Transverse colon (tissue), 4 donors: ENCODE results near the gene PSMB4. TPM values are rescaled to one million over a fixed set of nuclear protein-coding genes. Genes with fewer than 3 reads are reported as not detected.
"Not testable (repeated sequence)": the region's sequence is repeated elsewhere in the genome, so short reads cannot be mapped to it uniquely, and the experiment has no call there.

ENCODE experiments used
- DNase-seq: peaks from one replicate; pipeline ENCODE4 v3.0.0-alpha.2; 2019
- H3K27ac ChIP-seq, 4 donors: fragments of 200-600 bp; sonication (generic); 2 replicates each; pipeline ENCODE4 v1.5.1; 2016 to 2018; ENCODE audit warnings: inconsistent platforms in 4 of 4
- H3K27me3 ChIP-seq: fragments of 200-600 bp; sonication (generic); 2 replicates; pipeline ENCODE4 v1.5.1; 2017; ENCODE audit warnings: inconsistent platforms
- H3K36me3 ChIP-seq, 4 donors: fragments of 200-600 bp; sonication (generic); 2 replicates each; pipeline ENCODE4 v1.5.1; 2017 to 2019; ENCODE audit warnings: inconsistent platforms in 4 of 4
- H3K4me1 ChIP-seq, 4 donors: fragments of 200-600 bp; sonication (generic); 2 replicates each; pipeline ENCODE4 v1.5.1; 2017 to 2020; ENCODE audit warnings: inconsistent platforms in 4 of 4
- H3K4me3 ChIP-seq, 4 donors: fragments of 200-600 bp; sonication (generic); 1 replicate in 1 of 4; 2 replicates in 3 of 4; pipeline versions ENCODE4 v1.5.1 to v1.6.1; 2017 to 2019; ENCODE audit warnings: inconsistent platforms in 4 of 4
- H3K9me3 ChIP-seq, 2 donors: fragments of 200-600 bp; sonication (generic); 2 replicates each; pipeline ENCODE4 v1.5.1; 2017 to 2019; ENCODE audit warnings: inconsistent platforms in 2 of 2
- EP300 ChIP-seq: sonication (generic); formaldehyde crosslinking; IDR thresholded peaks from one replicate; pipeline ENCODE4 v1.6.1; 2017; ENCODE audit warnings: antibody characterized with exemption, low read depth
- POLR2A ChIP-seq: fragments of 450-650 bp; IDR thresholded peaks from one replicate; pipeline ENCODE4 v1.6.1; 2016; ENCODE audit warnings: antibody characterized with exemption, mild to moderate bottlenecking, moderate library complexity
- POLR2AphosphoS5 ChIP-seq, 3 donors: sonication (generic); formaldehyde crosslinking; IDR thresholded peaks; one replicate each; pipeline ENCODE4 v1.6.1; 2016; ENCODE audit warnings: antibody characterized with exemption in 3 of 3
- WGBS, 2 donors: methylation state at CpG; one replicate each; pipeline ENCODE4 v1.1.5; 2018; ENCODE audit warnings: low coverage in 1 of 2; 5-methylcytosine and 5-hydroxymethylcytosine counted together
- in situ Hi-C, 4 donors: fragments of 200-750 bp; cut with MboI; loops; one replicate each; pipeline versions ENCODE4 v1.15.0 to v1.15.1; 2017; ENCODE audit warnings: low sequenced_read_pairs in 3 of 4, low pct_ligation_motif_present in 1 of 4, low pct_unique_long_range_greater_than_20kb in 1 of 4
- intact Hi-C: fragments of 100-400 bp; cut with DNase I; formaldehyde crosslinking; loops from one replicate; pipeline ENCODE4 v1.15.1; 2023; ENCODE audit warnings: low total_unique reads
- total RNA-seq, 4 donors: library from RNA; depleted of rRNA; stranded (reverse); fragments of >200 nt; gene quantifications; one replicate each; pipeline ENCODE4 v1.1.0, GENCODE V29; 2016
- TF ChIP-seq, protein P1 (sequence below), 5 experiments: fragments of 200-600 bp in 3 of 5; fragments of 450-650 bp in 2 of 5; sonication (generic) in 3 of 5; IDR thresholded peaks; 1 replicate in 2 of 5; 2 replicates in 3 of 5; pipeline ENCODE4 v1.5.1; 2016 to 2017; ENCODE audit warnings: antibody characterized with exemption in 5 of 5, inconsistent platforms in 3 of 5, mild to moderate bottlenecking in 2 of 5, moderate library complexity in 1 of 5

Gene PSMB4
- total RNA-seq, 4 donors from 2014 or later: 84.4 to 188 (median 140) TPM

DNA sequence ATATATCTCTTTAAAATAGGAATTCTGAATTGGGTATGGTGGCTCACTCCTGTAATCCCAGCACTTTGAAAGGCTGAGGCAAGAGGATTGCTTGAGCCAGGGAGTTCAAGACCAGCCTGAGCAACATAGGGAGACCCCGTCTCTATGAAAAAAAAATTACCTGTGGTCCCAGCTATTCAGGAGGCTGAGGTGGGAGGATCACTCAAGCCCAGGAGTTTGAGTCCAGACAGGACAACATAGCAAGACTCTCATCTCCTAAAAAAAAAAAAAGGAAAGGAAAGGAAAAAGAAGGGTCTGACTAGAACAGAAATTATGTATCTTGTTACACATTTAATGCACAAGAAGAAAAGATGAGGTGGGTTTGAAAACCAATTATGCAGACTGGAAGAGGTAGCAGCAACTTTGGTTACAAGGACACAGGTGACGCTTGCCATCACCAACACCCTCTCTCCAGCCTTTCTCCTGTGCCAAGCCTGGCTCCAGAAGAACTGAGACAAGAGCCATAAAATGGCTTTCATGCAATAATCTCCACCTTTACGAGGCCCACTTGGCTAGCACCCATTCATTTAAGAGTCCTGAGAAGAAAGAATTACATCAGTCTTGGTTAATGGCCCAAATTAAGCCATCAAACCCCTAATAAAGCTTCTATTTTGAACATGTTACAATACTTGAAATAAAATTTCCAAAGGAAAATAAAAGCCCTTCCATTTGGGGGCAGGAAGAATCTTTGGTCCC lies 22.1 kb upstream of the PSMB4 start:
- in situ Hi-C loops (no loop called here), intact Hi-C loops (no loop called here)
- H3K27me3 ChIP-seq: no peaks in the 10 kb centered on the region
- peaks cover 5 to 45% (median 23%) of the 10 kb centered on the region in 4 donors for H3K4me1 ChIP-seq
- H3K27ac ChIP-seq: peak overlapping the region; percentile 59 to 71 (median 65)
- H3K9me3 ChIP-seq: no peaks in the 10 kb centered on the region
- WGBS, 2 donors: 34 to 44% methylated on average over 3 of the region's 3 CpGs
- peak; percentile 68 for DNase-seq
- TF ChIP-seq EP300 (no peak), POLR2A (no peak), POLR2AphosphoS5 (IDR thresholded peaks at IDR 0.05) (peak in 1 of 3 donors; percentile 16)
- TF ChIP-seq, protein P1, sequence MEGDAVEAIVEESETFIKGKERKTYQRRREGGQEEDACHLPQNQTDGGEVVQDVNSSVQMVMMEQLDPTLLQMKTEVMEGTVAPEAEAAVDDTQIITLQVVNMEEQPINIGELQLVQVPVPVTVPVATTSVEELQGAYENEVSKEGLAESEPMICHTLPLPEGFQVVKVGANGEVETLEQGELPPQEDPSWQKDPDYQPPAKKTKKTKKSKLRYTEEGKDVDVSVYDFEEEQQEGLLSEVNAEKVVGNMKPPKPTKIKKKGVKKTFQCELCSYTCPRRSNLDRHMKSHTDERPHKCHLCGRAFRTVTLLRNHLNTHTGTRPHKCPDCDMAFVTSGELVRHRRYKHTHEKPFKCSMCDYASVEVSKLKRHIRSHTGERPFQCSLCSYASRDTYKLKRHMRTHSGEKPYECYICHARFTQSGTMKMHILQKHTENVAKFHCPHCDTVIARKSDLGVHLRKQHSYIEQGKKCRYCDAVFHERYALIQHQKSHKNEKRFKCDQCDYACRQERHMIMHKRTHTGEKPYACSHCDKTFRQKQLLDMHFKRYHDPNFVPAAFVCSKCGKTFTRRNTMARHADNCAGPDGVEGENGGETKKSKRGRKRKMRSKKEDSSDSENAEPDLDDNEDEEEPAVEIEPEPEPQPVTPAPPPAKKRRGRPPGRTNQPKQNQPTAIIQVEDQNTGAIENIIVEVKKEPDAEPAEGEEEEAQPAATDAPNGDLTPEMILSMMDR (IDR thresholded peaks at IDR 0.05): no peak
- H3K36me3 ChIP-seq: no peaks in the 10 kb centered on the region
- H3K4me3 ChIP-seq: no peak overlapping the region

DNA sequence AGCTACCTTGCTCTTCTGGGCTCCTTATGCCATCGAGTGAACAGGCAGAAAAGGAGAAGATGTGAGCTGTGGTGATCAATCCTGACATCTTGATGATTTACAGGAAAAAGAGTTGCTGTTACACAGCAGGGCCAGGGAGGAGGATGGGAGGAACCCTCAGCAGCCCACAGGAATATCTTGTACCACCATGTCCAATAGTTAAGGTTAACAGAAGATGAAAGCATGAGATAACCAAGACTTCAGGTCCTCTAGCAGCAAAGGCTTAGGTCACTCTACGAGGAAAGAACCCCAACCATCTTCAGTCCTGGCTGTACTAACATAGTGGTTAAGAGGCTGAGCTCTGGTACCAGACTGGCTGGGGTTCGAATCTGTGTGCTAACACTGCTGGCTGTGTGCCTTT lies 14.8 kb upstream of the PSMB4 start:
- WGBS, 2 donors: 63 to 77% methylated on average over 3 of the region's 3 CpGs
- TF ChIP-seq POLR2AphosphoS5 (IDR thresholded peaks at IDR 0.05): no peak
- TF ChIP-seq, protein P1 (IDR thresholded peaks at IDR 0.05): no peak
- no peak for TF ChIP-seq POLR2A
- TF ChIP-seq EP300: no peak
- no peak overlapping the region for H3K27ac ChIP-seq
- in situ Hi-C loops (no loop called here), intact Hi-C loops (no loop called here)
- no peaks in the 10 kb centered on the region for H3K9me3 ChIP-seq
- no peaks in the 10 kb centered on the region for H3K36me3 ChIP-seq
- peaks cover 0 to 6% (median 0%) of the 10 kb centered on the region in 4 donors for H3K4me1 ChIP-seq
- no peak overlapping the region for H3K4me3 ChIP-seq
- no peak for DNase-seq
- H3K27me3 ChIP-seq: no peaks in the 10 kb centered on the region

DNA sequence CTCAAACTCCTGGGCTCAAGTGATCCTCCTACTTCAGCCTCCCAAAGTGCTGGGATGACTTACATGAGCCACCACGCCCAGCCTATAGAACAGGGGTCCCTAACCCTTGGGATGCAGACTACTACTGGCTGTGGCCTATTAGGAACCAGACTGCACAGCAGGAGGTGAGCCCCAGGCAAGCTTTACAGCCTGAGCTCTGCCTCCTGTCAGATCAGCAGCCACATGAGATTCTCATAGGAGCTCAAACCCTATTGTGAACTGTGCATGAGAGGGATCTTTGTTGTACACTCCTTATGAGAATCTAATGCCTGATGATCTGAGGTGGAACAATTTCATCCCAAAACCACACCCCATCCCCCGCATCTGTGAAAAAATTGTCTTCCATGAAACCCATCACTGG lies 13.4 kb upstream of the PSMB4 start:
- intact Hi-C loops (no loop called here), in situ Hi-C loops (no loop called here)
- Histone ChIP-seq H3K9me3 (no peaks in the 10 kb centered on the region), H3K27me3 (no peaks in the 10 kb centered on the region), H3K4me3 (no peak overlapping the region), H3K36me3 (no peaks in the 10 kb centered on the region), H3K4me1 (peaks cover 0 to 5% (median 0%) of the 10 kb centered on the region in 4 donors), H3K27ac (no peak overlapping the region)
- TF ChIP-seq, protein P1 (IDR thresholded peaks at IDR 0.05): no peak
- TF ChIP-seq POLR2A (no peak), POLR2AphosphoS5 (IDR thresholded peaks at IDR 0.05) (no peak), EP300 (no peak)
- DNase-seq: no peak
- 74% methylated on average over 2 of the region's 2 CpGs; no CpG with 5 or more reads in 1 of the 2 donors for WGBS, 2 donors

DNA sequence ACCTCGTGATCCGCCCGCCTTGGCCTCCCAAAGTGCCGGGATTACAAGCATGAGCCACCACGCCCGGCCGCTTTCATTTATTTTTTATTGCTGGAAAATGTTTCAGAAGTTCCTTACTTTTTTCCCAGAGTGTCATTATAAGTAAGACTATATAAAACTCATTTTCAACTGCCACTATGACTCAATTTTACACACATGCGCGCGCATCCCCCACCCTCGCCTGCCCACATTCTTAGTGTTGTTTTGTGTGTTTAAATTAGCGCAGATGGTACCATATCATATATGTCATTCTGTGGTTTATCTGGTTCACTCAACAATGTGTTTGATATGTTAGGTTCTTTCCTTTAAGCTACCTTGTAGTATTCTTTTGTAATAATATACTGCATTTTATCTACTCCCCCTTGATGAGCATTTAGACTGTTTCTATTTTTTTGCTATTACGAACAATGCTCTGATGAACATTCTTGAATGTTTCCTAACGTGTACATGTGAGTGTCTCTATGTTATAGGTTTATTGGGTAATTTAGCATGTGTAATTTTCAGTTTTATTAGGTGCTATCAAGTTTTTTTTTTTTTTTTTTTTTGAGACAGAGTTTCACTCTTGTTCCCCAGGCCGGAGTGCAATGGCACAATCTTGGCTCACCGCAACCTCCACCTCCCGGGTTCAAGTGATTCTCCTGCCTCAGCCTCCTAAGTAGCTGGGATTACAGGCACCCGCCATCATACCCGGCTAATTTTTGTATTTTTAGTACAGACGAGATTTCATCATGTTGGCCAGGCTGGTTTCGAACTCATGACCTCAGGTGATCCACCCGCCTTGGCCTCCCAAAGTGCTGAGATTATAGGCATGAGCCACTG lies 8.9 kb upstream of the PSMB4 start:
- intact Hi-C loops, H3K27me3 ChIP-seq, H3K9me3 ChIP-seq, H3K36me3 ChIP-seq, H3K4me3 ChIP-seq: not testable (repeated sequence)
- H3K4me1 ChIP-seq: peaks cover 0 to 17% (median 0%) of the 10 kb centered on the region in 4 donors
- peak overlapping the region; percentile 66 to 81 (median 71) for H3K27ac ChIP-seq
- TF ChIP-seq POLR2AphosphoS5 (IDR thresholded peaks at IDR 0.05): peak in 1 of 3 donors; percentile 53
- WGBS, 2 donors: 31 to 45% methylated on average over 12 to 22 of the region's 22 CpGs
- peak; percentile 89 for DNase-seq
- in situ Hi-C loops: loop anchor here in 1 of 4 donors (10.0 kb wide), 1 partner anchor 86 kb away; no protein-coding TSS in a partner anchor
